ENCODE results near the gene SIL1.

SIL1 gene

DNA sequence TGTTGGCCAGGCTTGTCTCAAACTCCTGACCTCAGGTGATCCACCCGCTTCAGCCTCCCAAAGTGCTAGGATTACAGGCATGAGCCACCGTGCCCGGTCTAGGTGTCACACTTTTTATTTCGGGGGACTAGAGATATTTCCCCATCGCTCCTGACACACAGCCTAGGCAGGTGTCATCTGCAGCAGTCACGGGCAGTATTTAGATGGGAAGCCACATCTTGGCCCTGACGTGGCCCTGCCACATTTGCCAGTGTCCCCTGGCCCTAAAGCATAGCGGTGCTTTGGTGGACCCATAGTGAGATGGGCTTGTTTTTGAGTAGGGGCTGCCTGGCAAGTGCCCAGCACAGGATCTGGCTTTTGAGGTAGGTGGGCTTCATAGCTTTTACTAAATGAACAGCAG is 278.0 kb downstream of the SIL1 start:
- no peak for ATAC-seq
- DNase-seq = no peak

- DNase-seq (no peak), ATAC-seq (no peak)
Observed at GRCh38 chr5:138918686-138919085, 279.5 kb downstream of the SIL1 start.

GRCh38 chr5:138914338-138914737 is 283.8 kb downstream of the SIL1 start:
- ATAC-seq = no peak

GRCh38 chr5:138913773-138914172 is 284.4 kb downstream of the SIL1 start:
- DNase-seq (no peak), ATAC-seq (no peak)

More at GRCh38 chr5:138914338-138914737, 283.8 kb downstream of the SIL1 start:
- no peak for DNase-seq

- DNase-seq (no peak), ATAC-seq (no peak)
Observed at GRCh38 chr5:138912093-138912492, 286.1 kb downstream of the SIL1 start.

GRCh38 chr5:138911441-138911840 is 286.7 kb downstream of the SIL1 start:
- ATAC-seq = no peak
- DNase-seq = no peak

GRCh38 chr5:138910546-138911185 is 287.5 kb downstream of the SIL1 start:
- no peak for DNase-seq
- ATAC-seq = no peak

DNA sequence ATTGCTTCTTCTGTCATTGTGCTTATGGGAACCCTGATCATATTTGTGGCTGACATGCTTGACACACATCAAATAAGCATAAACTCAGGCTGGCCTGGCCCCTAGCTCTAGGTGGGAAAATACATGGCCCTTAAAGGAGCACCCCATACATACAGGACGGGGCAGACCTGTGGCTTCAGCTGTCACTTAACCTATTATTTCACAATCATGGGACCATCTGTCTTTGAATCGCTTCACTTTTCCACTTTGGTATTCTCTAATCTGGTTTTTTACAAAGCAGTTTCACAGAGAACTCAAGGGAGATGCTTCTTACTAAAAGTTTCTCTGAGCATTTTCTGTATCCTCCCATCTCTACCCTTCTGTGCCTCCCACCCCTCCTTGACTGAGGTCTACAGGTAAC is 288.4 kb downstream of the SIL1 start:
- no peak for ATAC-seq
- DNase-seq = no peak

DNA sequence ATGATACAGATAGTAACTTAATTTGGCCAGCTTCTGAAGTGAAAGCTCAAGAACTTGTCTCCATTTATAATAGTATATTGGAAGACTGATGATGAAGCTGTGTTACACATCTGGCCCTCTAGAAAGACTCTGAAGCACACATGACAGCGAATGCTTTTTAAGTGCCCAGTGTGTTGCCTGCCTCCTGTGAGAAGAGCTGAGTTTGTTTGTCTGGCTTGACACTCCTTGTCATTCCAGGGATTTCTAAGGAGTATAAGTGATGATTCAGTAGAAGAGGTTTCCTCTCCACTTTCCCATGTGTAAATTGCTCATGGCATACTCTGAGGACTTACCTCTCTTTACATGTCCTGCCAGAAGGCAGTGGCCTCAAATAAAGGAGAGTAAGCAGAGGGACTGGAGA is 292.6 kb downstream of the SIL1 start:
- no peak for ATAC-seq
- DNase-seq = no peak

DNA sequence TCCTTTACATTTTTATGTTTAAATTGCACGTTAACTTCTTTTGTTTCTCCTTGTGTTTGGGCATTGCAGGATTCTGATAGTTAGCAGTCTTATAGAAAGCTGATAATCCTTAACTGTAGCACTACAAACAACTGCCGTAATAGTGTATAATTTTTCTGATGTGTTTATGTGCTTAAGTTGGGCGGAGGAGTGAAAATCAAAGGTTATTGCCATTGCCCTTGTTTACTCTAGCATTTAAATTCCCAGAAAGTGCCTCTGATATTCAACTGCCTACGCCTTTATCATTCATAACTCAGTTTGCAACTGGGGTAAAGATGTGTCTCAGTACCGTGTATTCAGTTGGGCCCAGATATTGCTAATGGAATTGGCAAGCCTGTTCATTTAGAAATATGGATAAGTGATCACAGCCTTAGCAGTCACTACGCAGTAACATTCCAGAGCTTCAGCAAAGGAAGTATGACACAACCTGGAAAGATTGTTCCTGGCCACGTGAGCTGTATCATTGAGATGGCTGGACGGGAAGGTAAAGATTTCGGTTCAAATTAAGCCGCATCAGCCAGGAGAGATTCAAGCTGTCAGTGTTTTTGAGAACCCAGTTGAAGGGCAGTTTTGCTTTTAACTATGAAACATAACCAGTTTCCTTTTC is 294.9 kb downstream of the SIL1 start:
- ATAC-seq (no peak), DNase-seq (no peak)

DNA sequence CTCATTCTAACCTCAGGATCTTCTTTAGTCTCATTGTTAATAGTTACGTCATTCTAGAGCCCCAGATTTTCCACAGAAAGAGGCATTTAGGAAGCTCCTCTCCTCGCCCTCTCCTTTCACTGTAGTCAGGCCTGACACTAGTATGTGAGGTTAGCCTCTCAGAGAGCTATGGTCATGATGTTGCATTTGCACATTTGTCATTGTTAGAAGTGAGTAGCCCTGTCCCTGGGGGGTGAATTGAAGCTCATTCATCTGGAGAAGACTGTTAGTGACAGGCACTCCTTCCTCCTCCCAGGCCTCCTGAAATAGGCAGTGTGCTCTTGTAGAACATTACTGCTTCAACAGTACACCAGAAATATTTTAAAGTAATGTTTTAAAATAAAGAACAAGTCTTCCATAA is 296.5 kb downstream of the SIL1 start:
- DNase-seq (no peak), ATAC-seq (no peak)

- peak; percentile 76 for ATAC-seq
- DNase-seq = peak; percentile 12
Observed at GRCh38 chr5:138900281-138900965, 297.7 kb downstream of the SIL1 start.

- DNase-seq = no peak
- no peak for ATAC-seq
Observed at GRCh38 chr5:138898742-138899141, 299.4 kb downstream of the SIL1 start.

- ATAC-seq (no peak), DNase-seq (no peak)
Observed at GRCh38 chr5:138898299-138898698, 299.9 kb downstream of the SIL1 start.
